Gastrocnemius medialis (tissue), 4 donors: ENCODE data around the gene PRKCA. TPM values are rescaled to one million over a fixed set of nuclear protein-coding genes. Genes with fewer than 3 reads are reported as not detected.
"Not testable (repeated sequence)": the region's sequence is repeated elsewhere in the genome, so short reads cannot be mapped to it uniquely, and the experiment has no call there.

Source experiments
- ATAC-seq, 2 donors: fragments of 150-250 bp; one replicate each; pipeline ENCODE4 v1.9.1; 2016
- DNase-seq, 2 donors: peaks; one replicate each; pipeline ENCODE4 v3.0.0-alpha.2; 2019
- H3K27ac ChIP-seq, 4 donors: fragments of 200-600 bp; sonication (generic); 1 replicate in 1 of 4; 2 replicates in 3 of 4; pipeline ENCODE4 v1.5.1; 2016 to 2018; ENCODE audit warnings: mild to moderate bottlenecking in 2 of 4, moderate library complexity in 1 of 4
- H3K27me3 ChIP-seq, 3 donors: fragments of 200-600 bp; sonication (generic) in 2 of 3; 1 replicate in 1 of 3; 2 replicates in 2 of 3; pipeline versions ENCODE4 v1.5.1 to v1.6.0; 2016 to 2019; ENCODE audit warnings: mild to moderate bottlenecking in 1 of 3, moderate library complexity in 1 of 3
- H3K36me3 ChIP-seq, 2 donors: fragments of 200-600 bp; sonication (generic) in 1 of 2; one replicate each; pipeline ENCODE4 v1.5.1; 2017 to 2018
- H3K4me1 ChIP-seq, 2 donors: fragments of 200-600 bp; sonication (generic) in 1 of 2; one replicate each; pipeline ENCODE4 v1.5.1; 2016 to 2017; ENCODE audit warnings: mild to moderate bottlenecking in 2 of 2
- H3K4me3 ChIP-seq, 4 donors: fragments of 200-600 bp; sonication (generic) in 3 of 4; 1 replicate in 1 of 4; 2 replicates in 3 of 4; pipeline ENCODE4 v1.5.1; 2016 to 2019; ENCODE audit warnings: mild to moderate bottlenecking in 2 of 4
- H3K9me3 ChIP-seq, 3 donors: fragments of 200-600 bp; sonication (generic) in 2 of 3; 1 replicate in 1 of 3; 2 replicates in 2 of 3; pipeline ENCODE4 v1.5.1; 2016 to 2019
- POLR2A ChIP-seq, 2 donors: fragments of 450-650 bp; IDR thresholded peaks; one replicate each; pipeline ENCODE4 v1.6.1; 2017; ENCODE audit warnings: antibody characterized with exemption in 2 of 2, mild to moderate bottlenecking in 2 of 2, moderate library complexity in 2 of 2
- in situ Hi-C, 4 donors: fragments of 200-750 bp; cut with MboI; loops; one replicate each; pipeline versions ENCODE4 v1.15.0 to v1.8.0; 2017; ENCODE audit warnings: low sequenced_read_pairs in 4 of 4
- intact Hi-C: fragments of 100-400 bp; cut with DNase I; formaldehyde crosslinking; loops from one replicate; pipeline ENCODE4 v1.15.1; 2023; ENCODE audit warnings: low total_unique reads
- total RNA-seq, 4 donors: library from RNA; depleted of rRNA; stranded (reverse); fragments of >200 nt; gene quantifications; one replicate each; pipeline versions ENCODE4 v1.1.0 to v1.2.3, GENCODE V29; 2016
- TF ChIP-seq, protein P1 (sequence below), 5 experiments: fragments of 450-650 bp in 3 of 5; fragments of 200-600 bp in 2 of 5; sonication (generic) in 2 of 5; IDR thresholded peaks in 4 of 5; conservative IDR thresholded peaks in 1 of 5; 1 replicate in 4 of 5; 2 replicates in 1 of 5; pipeline ENCODE4 v1.5.1; 2016 to 2019; ENCODE audit warnings: antibody characterized with exemption in 5 of 5, mild to moderate bottlenecking in 3 of 5, moderate library complexity in 3 of 5

PRKCA gene
- total RNA-seq, 4 donors from 2014 or later: 7.6 to 16.8 (median 11.1) TPM

DNA sequence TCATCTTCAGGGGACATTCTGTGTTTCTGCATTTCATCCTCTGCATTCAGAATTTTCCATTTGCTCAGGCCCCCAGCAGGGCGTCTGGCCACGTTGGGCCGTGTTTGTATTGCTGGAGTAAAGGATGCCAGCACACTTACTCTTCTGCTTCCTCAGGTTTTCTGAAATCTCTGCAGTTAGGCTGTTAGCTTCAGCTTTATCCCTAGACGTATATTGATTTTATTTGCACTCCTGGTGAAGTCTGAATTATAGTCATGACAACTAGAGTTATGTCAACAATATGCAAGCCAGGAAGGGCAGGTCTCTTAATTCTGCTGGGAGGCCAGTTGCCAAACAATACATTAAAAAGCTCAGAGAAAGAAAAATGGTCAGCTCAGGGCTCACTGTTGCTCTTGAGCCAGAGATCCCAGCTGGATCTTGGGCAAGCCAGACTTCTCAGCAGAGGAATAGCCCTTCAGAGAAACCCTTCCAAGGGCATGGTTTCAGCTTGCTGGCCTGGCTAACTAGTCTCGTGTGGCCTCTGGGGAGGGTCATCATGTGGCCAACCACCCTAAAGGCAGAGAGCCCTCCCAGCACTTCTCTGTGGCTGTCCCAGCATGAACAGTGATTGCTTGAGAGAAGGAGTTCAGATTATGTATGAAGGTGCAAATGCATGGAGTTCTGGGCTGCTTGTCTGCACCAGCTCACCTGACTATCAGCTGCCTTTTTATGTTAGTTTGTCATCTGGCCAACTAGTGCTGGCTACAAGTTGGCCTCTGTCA lies 422.3 kb downstream of the PRKCA start:
- intact Hi-C loops: no loop called here
- Histone ChIP-seq H3K27me3 (no peaks in the 10 kb centered on the region), H3K36me3 (no peaks in the 10 kb centered on the region), H3K4me3 (no peak overlapping the region), H3K4me1 (peaks cover 6 to 14% of the 10 kb centered on the region in 2 donors), H3K27ac (no peak overlapping the region), H3K9me3 (no peaks in the 10 kb centered on the region)
- DNase-seq (no peak), ATAC-seq (no peak)
- no peak for TF ChIP-seq POLR2A (IDR thresholded peaks at IDR 0.05)
- TF ChIP-seq, protein P1, sequence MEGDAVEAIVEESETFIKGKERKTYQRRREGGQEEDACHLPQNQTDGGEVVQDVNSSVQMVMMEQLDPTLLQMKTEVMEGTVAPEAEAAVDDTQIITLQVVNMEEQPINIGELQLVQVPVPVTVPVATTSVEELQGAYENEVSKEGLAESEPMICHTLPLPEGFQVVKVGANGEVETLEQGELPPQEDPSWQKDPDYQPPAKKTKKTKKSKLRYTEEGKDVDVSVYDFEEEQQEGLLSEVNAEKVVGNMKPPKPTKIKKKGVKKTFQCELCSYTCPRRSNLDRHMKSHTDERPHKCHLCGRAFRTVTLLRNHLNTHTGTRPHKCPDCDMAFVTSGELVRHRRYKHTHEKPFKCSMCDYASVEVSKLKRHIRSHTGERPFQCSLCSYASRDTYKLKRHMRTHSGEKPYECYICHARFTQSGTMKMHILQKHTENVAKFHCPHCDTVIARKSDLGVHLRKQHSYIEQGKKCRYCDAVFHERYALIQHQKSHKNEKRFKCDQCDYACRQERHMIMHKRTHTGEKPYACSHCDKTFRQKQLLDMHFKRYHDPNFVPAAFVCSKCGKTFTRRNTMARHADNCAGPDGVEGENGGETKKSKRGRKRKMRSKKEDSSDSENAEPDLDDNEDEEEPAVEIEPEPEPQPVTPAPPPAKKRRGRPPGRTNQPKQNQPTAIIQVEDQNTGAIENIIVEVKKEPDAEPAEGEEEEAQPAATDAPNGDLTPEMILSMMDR (IDR thresholded peaks at IDR 0.05 in 4 of 5, conservative IDR thresholded peaks at IDR 0.05 in 1 of 5): no peak
- in situ Hi-C loops: loop anchor here in 3 of 4 donors (10.0 to 25.0 kb wide), 4 partner anchors 180 to 563 kb away; no protein-coding TSS in a partner anchor

DNA sequence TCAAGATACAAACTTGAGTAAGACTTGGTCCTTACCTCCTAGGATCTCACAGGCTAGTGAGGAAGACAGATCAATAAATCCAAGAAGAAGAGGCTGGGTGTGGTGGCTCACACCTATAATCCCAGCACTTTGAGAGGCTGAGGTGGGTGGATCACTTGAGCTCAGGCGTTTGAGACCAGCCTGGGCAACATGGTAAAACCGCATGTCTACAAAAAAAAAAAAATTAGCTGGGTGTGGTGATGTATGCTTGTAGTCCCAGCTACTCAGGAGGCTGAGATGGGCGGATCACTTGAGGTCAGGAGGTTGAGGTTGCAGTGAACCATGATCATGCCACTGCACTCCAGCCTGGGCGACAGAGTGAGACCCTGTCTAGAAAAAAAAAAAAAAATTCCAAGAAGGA lies 423.0 kb downstream of the PRKCA start:
- in situ Hi-C loops: loop anchor here in 1 of 4 donors (10.0 to 25.0 kb wide), 3 partner anchors 179 to 562 kb away; no protein-coding TSS in a partner anchor
- ATAC-seq, H3K9me3 ChIP-seq, H3K27me3 ChIP-seq, H3K36me3 ChIP-seq, intact Hi-C loops, H3K4me3 ChIP-seq, H3K27ac ChIP-seq, DNase-seq: not testable (repeated sequence)
- peaks cover 6 to 14% of the 10 kb centered on the region in 2 donors for H3K4me1 ChIP-seq

DNA sequence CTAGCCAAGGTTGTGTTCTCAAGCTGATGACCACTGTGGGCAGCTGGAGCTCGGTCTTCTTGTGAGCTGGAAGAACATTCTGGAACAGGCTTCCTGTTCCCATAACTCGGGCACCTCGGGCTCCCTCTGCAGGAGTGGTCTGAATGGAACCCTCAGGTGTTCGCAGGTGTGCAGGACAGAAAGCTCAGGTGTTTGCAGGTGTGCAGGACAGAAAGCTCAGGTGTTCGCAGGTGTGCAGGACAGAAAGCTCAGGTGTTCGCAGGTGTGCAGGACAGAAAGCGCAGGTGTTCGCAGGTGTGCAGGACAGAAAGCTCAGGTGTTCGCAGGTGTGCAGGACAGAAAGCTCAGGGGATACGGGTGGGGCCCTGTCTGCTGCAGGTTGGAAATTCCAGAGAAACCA lies 423.5 kb downstream of the PRKCA start:
- Histone ChIP-seq H3K4me3 (no peak overlapping the region), H3K27ac (no peak overlapping the region), H3K27me3 (no peaks in the 10 kb centered on the region), H3K36me3 (no peaks in the 10 kb centered on the region), H3K4me1 (peaks cover 6 to 14% of the 10 kb centered on the region in 2 donors), H3K9me3 (no peaks in the 10 kb centered on the region)
- no peak for TF ChIP-seq POLR2A (IDR thresholded peaks at IDR 0.05)
- TF ChIP-seq, protein P1 (IDR thresholded peaks at IDR 0.05 in 4 of 5, conservative IDR thresholded peaks at IDR 0.05 in 1 of 5): no peak
- DNase-seq: no peak
- in situ Hi-C loops (loop anchor here in 1 of 4 donors (10.0 to 25.0 kb wide), 3 partner anchors 179 to 561 kb away; no protein-coding TSS in a partner anchor), intact Hi-C loops (no loop called here)
- ATAC-seq: no peak

DNA sequence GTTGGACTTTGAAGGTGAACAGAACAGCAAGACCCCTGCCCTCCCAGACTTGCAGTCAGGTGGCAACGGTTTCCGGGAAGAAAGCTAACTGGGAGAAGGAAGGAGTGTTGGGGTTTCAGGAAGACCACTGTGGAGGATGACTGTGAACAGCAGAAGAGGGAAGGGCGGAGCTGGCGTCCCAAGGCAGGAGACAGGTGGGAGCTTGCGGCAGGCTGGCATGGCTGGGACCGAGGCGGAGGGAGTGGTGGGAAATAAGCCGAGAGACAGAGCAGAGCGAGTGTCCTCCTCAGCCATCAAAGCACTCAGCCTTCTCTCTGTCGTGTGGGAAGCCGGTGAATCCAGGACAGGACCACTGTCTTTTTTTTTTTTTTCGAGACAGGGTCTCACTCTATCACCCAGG lies 424.0 kb downstream of the PRKCA start:
- H3K4me3 ChIP-seq: no peak overlapping the region
- no peak for ATAC-seq
- in situ Hi-C loops: loop anchor here in 1 of 4 donors (10.0 to 25.0 kb wide), 3 partner anchors 178 to 561 kb away; no protein-coding TSS in a partner anchor

DNA sequence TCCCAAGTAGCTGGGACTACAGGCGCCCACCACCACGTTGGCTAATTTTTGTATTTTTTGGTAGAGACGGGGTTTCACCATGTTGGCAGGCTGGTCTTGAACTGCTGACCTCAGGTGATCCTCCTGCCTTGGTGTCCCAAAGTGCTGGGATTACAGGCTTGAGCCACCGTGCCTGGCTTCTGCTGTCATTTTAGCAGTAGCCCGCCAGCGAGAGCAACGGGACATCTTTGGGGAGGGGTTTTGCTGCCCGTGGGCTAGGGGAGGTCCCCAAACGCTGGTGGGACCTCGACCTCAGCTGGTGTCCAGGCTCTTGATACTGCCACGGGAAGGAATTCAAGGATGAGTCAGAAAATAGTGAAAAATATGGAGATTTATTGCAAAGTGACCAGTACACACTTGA lies 424.4 kb downstream of the PRKCA start:
- Histone ChIP-seq H3K4me1 (peaks cover 6 to 14% of the 10 kb centered on the region in 2 donors), H3K27ac (no peak overlapping the region), H3K36me3 (no peaks in the 10 kb centered on the region), H3K9me3 (no peaks in the 10 kb centered on the region), H3K27me3 (no peaks in the 10 kb centered on the region), H3K4me3 (no peak overlapping the region)
- intact Hi-C loops: no loop called here
- ATAC-seq (no peak), DNase-seq (no peak)
- TF ChIP-seq, protein P1 (IDR thresholded peaks at IDR 0.05 in 4 of 5, conservative IDR thresholded peaks at IDR 0.05 in 1 of 5): no peak
- TF ChIP-seq POLR2A (IDR thresholded peaks at IDR 0.05): no peak
- in situ Hi-C loops: loop anchor here in 1 of 4 donors (10.0 to 25.0 kb wide), 3 partner anchors 178 to 560 kb away; no protein-coding TSS in a partner anchor

More for the DNA sequence above, 424.0 kb downstream of the PRKCA start:
- TF ChIP-seq, protein P1 (IDR thresholded peaks at IDR 0.05 in 4 of 5, conservative IDR thresholded peaks at IDR 0.05 in 1 of 5): no peak
- TF ChIP-seq POLR2A (IDR thresholded peaks at IDR 0.05): no peak
- no peaks in the 10 kb centered on the region for H3K27me3 ChIP-seq
- no peak for DNase-seq
- H3K4me1 ChIP-seq: peaks cover 6 to 14% of the 10 kb centered on the region in 2 donors
- no peaks in the 10 kb centered on the region for H3K9me3 ChIP-seq
- intact Hi-C loops: no loop called here
- no peaks in the 10 kb centered on the region for H3K36me3 ChIP-seq
- H3K27ac ChIP-seq: no peak overlapping the region
